ENCODE results near the gene SH3BP4. TPM values are rescaled to one million over a fixed set of nuclear protein-coding genes. Genes with fewer than 3 reads are reported as not detected.

The SH3BP4 gene
- total RNA-seq, 2 experiments from 2014 or later, result 0.06 TPM; not detected in 1

GRCh38 chr2:235037604-235038166, 85.9 kb downstream of the SH3BP4 start:
- TF ChIP-seq EZH2phosphoT487 (IDR thresholded peaks at IDR 0.05; ENCODE audit: borderline replicate concordance, low read depth, low read length) (no peak), CTCF (conservative IDR thresholded peaks at IDR 0.05; ENCODE audit: low read length) (no peak)
- H3K4me3 ChIP-seq (ENCODE audit: low read depth, low read length, poor library complexity, severe bottlenecking), result no peak overlapping the region
- intact Hi-C loops (cut with micrococcal nuclease; ENCODE audit: unreplicated experiment), result no loop called here
- no peaks in the 10 kb centered on the region for H3K9me3 ChIP-seq (ENCODE audit: low read length)
- BruUV-seq (replicated peaks), result no TSS peak
- POLR2A ChIA-PET, result interaction anchor here (0.8 kb wide), 1 partner anchor 10 kb away, joined by 3 read pairs; no protein-coding TSS in a partner anchor
- DNase-seq (ENCODE audit: low spot score), result no peak
- H3K36me3 ChIP-seq (ENCODE audit: insufficient read depth, low read length), result no peaks in the 10 kb centered on the region
- no peaks in the 10 kb centered on the region for H3K79me2 ChIP-seq (ENCODE audit: insufficient read depth, low read depth, low read length)
- CTCF ChIA-PET (ENCODE audit: unreplicated experiment), result no interaction called here
- no peaks in the 10 kb centered on the region for H4K20me1 ChIP-seq (ENCODE audit: insufficient read depth, low read length)
- no peak overlapping the region for H3K4me2 ChIP-seq (ENCODE audit: low read length)
- H2AFZ ChIP-seq (ENCODE audit: low read length), result no peak overlapping the region
- no peaks in the 10 kb centered on the region for H3K9me2 ChIP-seq (ENCODE audit: insufficient read depth, low read length)
- H3K4me1 ChIP-seq (ENCODE audit: insufficient read depth, low read length, poor library complexity, severe bottlenecking), result no peaks in the 10 kb centered on the region
- no peak overlapping the region for H3K27ac ChIP-seq (ENCODE audit: low read depth, low read length, poor library complexity, severe bottlenecking)

- intact Hi-C loops (cut with micrococcal nuclease; ENCODE audit: unreplicated experiment), result no loop called here
- no peaks in the 10 kb centered on the region for H3K9me2 ChIP-seq (ENCODE audit: insufficient read depth, low read length)
- H3K4me3 ChIP-seq (ENCODE audit: low read depth, low read length, poor library complexity, severe bottlenecking), result no peak overlapping the region
- H2AFZ ChIP-seq (ENCODE audit: low read length), result no peak overlapping the region
- no peaks in the 10 kb centered on the region for H3K36me3 ChIP-seq (ENCODE audit: insufficient read depth, low read length)
- no peaks in the 10 kb centered on the region for H4K20me1 ChIP-seq (ENCODE audit: insufficient read depth, low read length)
- no peak overlapping the region for H3K27ac ChIP-seq (ENCODE audit: low read depth, low read length, poor library complexity, severe bottlenecking)
- H3K79me2 ChIP-seq (ENCODE audit: insufficient read depth, low read depth, low read length), result no peaks in the 10 kb centered on the region
- no TSS peak for BruUV-seq (replicated peaks)
- TF ChIP-seq EZH2phosphoT487 (IDR thresholded peaks at IDR 0.05; ENCODE audit: borderline replicate concordance, low read depth, low read length) (no peak), CTCF (conservative IDR thresholded peaks at IDR 0.05; ENCODE audit: low read length) (no peak)
- H3K4me2 ChIP-seq (ENCODE audit: low read length), result no peak overlapping the region
- no peak for DNase-seq (ENCODE audit: low spot score)
- CTCF ChIA-PET (ENCODE audit: unreplicated experiment), result no interaction called here
- no peaks in the 10 kb centered on the region for H3K9me3 ChIP-seq (ENCODE audit: low read length)
- POLR2A ChIA-PET, result no interaction called here
- H3K4me1 ChIP-seq (ENCODE audit: insufficient read depth, low read length, poor library complexity, severe bottlenecking), result peaks cover 25% of the 10 kb centered on the region
These were observed 89.6 kb downstream of the SH3BP4 start for GRCh38 chr2:235041221-235041917.

GRCh38 chr2:235041918-235042575, 90.2 kb downstream of the SH3BP4 start:
- BruUV-seq (replicated peaks), result no TSS peak
- TF ChIP-seq EZH2phosphoT487 (IDR thresholded peaks at IDR 0.05; ENCODE audit: borderline replicate concordance, low read depth, low read length), result no peak
- no peak for DNase-seq (ENCODE audit: low spot score)
- POLR2A ChIA-PET, result no interaction called here
- Histone ChIP-seq H3K36me3 (ENCODE audit: insufficient read depth, low read length) (no peaks in the 10 kb centered on the region), H3K4me3 (ENCODE audit: low read depth, low read length, poor library complexity, severe bottlenecking) (no peak overlapping the region), H3K27ac (ENCODE audit: low read depth, low read length, poor library complexity, severe bottlenecking) (no peak overlapping the region), H3K4me2 (ENCODE audit: low read length) (no peak overlapping the region), H4K20me1 (ENCODE audit: insufficient read depth, low read length) (no peaks in the 10 kb centered on the region), H2AFZ (ENCODE audit: low read length) (no peak overlapping the region), H3K79me2 (ENCODE audit: insufficient read depth, low read depth, low read length) (no peaks in the 10 kb centered on the region), H3K9me2 (ENCODE audit: insufficient read depth, low read length) (no peaks in the 10 kb centered on the region), H3K9me3 (ENCODE audit: low read length) (no peaks in the 10 kb centered on the region), H3K4me1 (ENCODE audit: insufficient read depth, low read length, poor library complexity, severe bottlenecking) (peaks cover 30% of the 10 kb centered on the region)
- intact Hi-C loops (cut with micrococcal nuclease; ENCODE audit: unreplicated experiment), result no loop called here
- CTCF ChIA-PET (ENCODE audit: unreplicated experiment), result no interaction called here
